ENCODE results near the gene MIXL1.
"Not testable (repeated sequence)": the region's sequence is repeated elsewhere in the genome, so short reads cannot be mapped to it uniquely, and the experiment has no call there.

MIXL1 gene

DNA sequence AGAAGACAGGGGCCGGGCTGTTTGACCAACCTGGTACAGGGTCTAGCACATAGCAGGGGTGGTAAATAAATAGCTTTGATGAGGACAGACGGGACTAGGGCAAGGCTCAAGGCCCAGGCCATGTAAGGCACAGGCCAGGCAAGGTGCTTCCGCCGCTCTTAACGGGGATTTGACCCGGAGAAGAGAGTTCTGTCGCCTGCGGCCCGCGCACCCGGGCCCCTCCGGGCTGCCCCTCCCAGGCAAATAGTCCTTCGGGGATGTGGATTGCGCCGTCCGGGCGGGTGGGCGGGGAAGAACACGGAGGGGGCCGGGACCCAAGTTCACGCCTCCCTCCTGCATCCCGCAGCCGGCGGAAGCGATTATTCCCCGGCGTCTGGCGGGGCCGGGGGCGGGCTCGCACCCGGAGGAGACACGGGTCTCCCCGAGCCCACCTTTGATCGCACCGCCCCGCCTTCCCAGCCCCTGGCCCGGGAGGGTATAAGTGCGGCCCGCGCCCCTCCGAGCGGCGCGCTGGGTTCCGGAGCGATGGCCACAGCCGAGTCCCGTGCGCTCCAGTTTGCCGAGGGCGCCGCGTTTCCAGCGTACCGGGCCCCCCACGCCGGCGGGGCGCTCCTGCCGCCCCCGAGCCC, at the start of gene MIXL1:
MIXL1 (plus strand) TSS at position 508 of the 629 bp plus-strand sequence; CDS start at position 526, 18 bp downstream.
- no peak for DNase-seq

DNA sequence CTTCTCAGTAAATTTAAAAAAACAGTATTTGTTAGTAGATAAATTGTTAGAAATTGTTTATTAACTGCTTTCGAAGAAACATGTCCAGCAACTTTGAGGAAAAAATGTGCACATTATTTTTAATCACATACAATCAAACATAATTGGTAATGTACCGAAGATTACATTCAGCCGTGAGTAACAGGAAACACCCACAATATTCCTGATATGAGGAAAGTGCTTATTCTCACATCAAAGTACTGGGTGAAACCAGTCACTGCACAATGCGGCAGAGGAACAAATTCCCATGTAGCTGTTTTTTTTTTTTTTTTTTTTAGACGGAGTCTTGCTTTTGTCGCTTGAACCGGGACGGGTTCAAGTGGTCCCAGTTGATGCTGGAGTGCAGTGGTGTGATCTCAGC, 46.6 kb upstream of the MIXL1 start:
- H3K4me1 Mint-ChIP-seq = peaks cover 42% of the 10 kb centered on the region
- ATAC-seq (no peak), DNase-seq (no peak)
- no peaks in the 10 kb centered on the region for H3K9me3 Mint-ChIP-seq
- no peaks in the 10 kb centered on the region for H3K27me3 Mint-ChIP-seq
- no peak overlapping the region for H3K4me3 Mint-ChIP-seq
- no peak overlapping the region for H3K27ac Mint-ChIP-seq

More for the DNA sequence above, at the start of gene MIXL1:
- no peak within 1 kb of the TSS for H3K27ac Mint-ChIP-seq
- peaks cover 48% of the 10 kb centered on the region for H3K27me3 Mint-ChIP-seq
- H3K4me3 Mint-ChIP-seq = peak within 1 kb of the TSS; percentile 89 to 91
- no peaks in the 10 kb centered on the region for H3K9me3 Mint-ChIP-seq
- H3K4me1 Mint-ChIP-seq = peaks cover 16% of the 10 kb centered on the region
- peak; percentile 76 for ATAC-seq

DNA sequence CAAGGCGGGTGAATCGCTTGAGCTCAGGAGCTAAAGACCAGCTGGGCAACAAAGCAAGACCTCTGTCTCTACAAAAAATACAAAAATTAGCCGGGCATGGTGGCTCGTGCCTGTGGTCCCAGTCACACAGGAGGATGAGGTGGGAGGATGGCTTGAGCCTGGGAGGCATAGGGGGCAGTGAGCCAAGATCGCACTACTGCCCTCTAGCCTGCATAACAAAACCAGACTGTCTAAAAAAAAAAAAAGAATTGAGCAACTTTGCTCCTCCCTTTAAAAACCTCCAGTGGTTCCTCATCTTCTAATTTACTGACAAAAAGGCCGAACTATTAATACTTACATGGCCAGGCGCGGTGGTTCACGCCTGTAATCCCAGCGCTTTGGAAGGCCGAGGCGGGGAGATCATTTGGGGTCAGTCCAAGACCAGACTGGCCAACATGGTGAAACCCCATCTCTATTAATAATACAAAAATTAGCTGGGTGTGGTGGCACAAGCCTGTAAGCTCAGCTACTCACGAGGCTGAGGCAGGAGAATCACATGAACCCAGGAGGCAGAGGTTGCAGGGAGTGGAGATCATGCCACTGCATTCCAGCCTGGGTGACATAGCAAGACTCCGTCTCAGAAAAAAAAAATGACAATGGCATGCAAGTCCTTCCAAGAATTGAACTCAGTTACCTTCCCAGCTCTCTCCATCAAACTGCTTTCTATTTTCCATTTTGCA, 41.3 kb upstream of the MIXL1 start:
- Mint-ChIP-seq H3K4me1 (peaks cover 62% of the 10 kb centered on the region), H3K27me3 (no peaks in the 10 kb centered on the region), H3K4me3 (no peak overlapping the region), H3K27ac (peak overlapping the region; percentile 15 to 59), H3K9me3 (no peaks in the 10 kb centered on the region)
- DNase-seq (no peak), ATAC-seq (no peak)

DNA sequence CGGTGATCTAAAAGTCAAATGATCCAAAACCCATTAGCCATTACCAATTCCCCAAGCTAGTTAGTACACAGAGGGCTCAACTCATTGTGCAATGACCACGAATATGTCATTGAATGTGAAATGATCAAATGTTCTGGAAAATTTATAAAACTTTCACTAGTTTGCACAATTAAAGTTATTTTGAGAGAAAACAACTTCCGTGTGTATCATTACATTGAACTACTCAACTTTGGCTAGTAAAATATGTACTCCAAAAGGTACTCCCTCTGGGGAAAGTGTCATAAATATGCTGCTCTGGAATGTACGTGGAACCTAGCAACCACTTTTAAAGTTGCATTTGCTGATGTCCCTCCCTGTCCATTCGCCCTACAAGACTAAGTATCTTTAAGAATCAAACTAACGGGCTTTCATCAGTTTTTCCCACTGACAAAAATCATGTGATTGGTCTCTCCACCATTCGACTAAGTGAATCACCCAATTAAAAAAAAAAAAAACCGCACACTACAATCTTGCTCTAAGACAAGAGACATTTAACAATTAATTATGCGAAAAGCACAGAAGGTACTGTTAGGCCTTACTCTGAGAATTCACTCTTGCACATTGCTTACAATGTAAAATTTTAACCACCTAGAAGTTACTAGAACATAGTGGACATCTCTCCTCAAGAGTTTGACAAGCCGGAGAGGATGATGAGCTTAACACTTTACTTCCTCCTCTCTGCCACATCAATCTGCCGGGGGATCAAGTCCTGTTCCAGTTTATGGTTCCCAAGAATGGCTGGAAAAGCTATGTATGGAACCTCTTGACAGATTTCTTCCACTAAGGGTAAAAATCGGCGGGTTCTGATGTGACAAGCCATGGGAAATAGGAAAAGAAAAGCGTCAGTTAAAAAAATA, 38.1 kb upstream of the MIXL1 start:
- H3K4me3 Mint-ChIP-seq = peak overlapping the region; percentile 92 to 97
- H3K27me3 Mint-ChIP-seq = no peaks in the 10 kb centered on the region
- ATAC-seq (no peak), DNase-seq (no peak)
- no peaks in the 10 kb centered on the region for H3K9me3 Mint-ChIP-seq
- H3K27ac Mint-ChIP-seq = peak overlapping the region; percentile 95
- peaks cover 43% of the 10 kb centered on the region for H3K4me1 Mint-ChIP-seq

DNA sequence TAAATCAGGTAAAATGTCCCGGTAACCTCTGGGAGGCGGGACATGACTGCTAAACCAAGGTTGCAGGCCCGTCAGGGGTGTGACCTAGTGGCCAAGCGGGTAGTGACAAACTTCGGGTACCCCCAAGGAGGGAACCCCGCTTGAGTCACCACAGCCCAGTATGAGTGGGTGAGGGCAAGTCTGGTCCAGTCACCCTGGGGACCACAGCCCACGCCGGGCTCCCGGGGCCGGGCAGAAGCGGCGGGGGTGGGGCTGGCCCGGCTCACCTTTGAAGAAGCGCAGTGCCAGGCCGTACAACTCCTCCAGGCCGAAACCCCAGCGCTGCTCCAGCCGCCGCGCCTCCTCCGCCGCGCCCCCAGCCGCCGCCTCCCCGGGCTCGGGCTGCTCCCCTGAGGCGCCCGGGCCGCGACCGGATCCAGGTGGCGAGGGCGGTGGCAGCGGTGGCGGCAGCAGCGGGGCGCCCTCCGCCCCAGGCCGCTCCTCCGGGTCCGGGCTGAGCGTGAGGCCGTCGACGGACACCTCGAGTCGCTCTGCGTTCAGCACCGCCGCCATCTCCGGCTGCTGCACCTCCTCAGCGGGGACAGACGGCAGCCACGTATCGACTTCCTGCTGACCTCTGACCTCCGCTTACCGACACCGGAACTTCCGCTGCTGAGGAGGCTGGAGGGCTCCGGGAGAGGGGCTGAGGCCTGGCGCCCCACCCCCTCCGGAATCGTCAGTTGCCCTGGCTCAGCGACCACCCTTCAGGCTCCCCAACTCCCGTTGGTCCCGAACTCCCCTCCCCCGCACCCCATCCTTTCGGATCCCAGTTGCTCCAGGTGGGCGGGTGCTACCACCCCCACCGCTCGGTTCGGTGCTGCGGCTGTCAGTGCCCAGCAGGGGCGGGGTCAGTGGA, 37.1 kb upstream of the MIXL1 start, which contains the start of gene ACBD3:
ACBD3 (minus strand) TSS at position 618 of the 895 bp plus-strand sequence; CDS start at position 552, 66 bp downstream.
- peak within 1 kb of the TSS; percentile 92 to 97 for H3K4me3 Mint-ChIP-seq
- no peaks in the 10 kb centered on the region for H3K27me3 Mint-ChIP-seq
- H3K4me1 Mint-ChIP-seq = peaks cover 40% of the 10 kb centered on the region
- DNase-seq (peak; percentile 80 to 86), ATAC-seq (peak; percentile 98)
- H3K27ac Mint-ChIP-seq = peak within 1 kb of the TSS; percentile 95 to 96
- H3K9me3 Mint-ChIP-seq = no peaks in the 10 kb centered on the region

DNA sequence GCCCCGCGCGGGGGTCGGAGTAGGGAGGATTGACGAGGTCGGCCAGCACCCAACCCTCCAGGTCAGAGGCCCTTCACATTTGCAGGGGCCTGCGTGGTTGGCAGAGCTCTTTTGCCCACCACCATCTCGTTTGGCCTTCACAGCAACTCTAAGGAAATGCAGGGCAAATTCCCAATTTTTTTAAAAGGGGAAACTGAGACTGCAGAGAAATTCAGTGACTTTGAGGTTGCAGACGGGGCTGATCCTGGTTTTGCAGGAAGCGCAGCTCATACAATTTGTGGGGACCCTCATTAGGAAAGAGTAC, 36.5 kb upstream of the MIXL1 start:
- peaks cover 35% of the 10 kb centered on the region for H3K4me1 Mint-ChIP-seq
- no peak for DNase-seq
- H3K9me3 Mint-ChIP-seq = no peaks in the 10 kb centered on the region
- no peak for ATAC-seq
- no peaks in the 10 kb centered on the region for H3K27me3 Mint-ChIP-seq
- H3K4me3 Mint-ChIP-seq = peak overlapping the region; percentile 92 to 97
- H3K27ac Mint-ChIP-seq = peak overlapping the region; percentile 94 to 96

DNA sequence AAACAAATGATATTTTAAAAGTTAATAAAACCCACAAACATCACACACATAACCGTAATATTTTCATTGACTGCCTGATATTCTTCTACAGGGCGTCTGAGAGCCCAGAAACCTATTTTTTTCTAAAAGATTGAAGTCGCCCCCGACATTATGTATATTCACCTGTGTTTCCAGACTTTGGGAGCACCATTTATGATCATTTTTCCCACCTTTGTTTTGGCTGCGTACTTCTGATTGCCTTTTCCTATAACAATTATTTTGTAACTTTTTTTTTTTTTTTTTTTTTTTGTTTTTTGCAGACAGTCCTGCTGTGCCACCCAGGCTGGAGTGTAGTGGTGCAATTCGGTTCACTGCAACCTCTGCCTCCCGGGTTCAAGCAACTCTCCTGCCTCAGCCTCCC, 36.1 kb upstream of the MIXL1 start:
- ATAC-seq (no peak), DNase-seq (no peak)
- no peaks in the 10 kb centered on the region for H3K9me3 Mint-ChIP-seq
- H3K4me3 Mint-ChIP-seq = peak overlapping the region; percentile 92 to 97
- H3K27ac Mint-ChIP-seq = no peak overlapping the region
- no peaks in the 10 kb centered on the region for H3K27me3 Mint-ChIP-seq
- peaks cover 31% of the 10 kb centered on the region for H3K4me1 Mint-ChIP-seq

DNA sequence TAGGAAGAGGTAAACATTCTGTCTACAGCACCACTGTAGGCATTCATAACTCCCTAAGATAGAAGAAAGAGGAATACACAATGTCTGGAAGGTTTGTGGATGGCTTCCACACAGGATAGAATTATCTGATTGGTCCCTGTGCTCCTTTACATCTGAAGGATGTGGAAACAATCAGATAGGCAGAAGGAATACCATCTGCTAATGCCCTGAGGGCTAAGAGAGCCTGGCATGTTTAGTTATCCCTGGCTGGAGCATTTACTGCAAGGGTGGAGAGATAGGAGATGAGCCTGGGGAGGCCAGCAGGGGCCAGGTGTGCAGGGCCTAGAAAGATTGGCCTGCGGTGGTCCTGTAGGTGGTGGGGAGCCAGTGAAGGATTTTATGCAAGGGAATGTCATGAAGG, 28.3 kb upstream of the MIXL1 start:
- H3K4me1 Mint-ChIP-seq = peaks cover 6% of the 10 kb centered on the region
- peaks cover 6% of the 10 kb centered on the region for H3K27me3 Mint-ChIP-seq
- H3K4me3 Mint-ChIP-seq = no peak overlapping the region
- no peak overlapping the region for H3K27ac Mint-ChIP-seq
- no peaks in the 10 kb centered on the region for H3K9me3 Mint-ChIP-seq
- DNase-seq = no peak
- no peak for ATAC-seq

DNA sequence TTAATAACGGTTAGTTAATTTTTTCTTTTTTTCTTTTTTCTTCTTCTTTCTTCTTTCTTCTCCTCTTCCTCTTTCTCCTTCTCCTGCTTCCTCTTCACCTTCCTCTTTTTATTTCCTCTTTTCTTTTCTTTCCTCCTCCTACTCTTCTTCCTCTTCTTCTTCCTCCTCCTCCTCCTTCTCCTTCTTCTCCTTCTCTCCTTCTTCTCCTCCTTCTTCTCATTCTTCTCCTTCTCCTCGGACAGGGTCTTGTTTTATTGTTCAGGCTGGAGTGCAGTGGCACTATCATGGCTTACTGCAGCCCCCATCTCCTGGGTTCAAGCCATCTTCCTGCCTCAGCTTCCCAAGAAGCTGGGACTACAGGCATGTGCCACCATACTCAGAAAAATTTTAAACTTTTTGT, 23.5 kb upstream of the MIXL1 start:
- Mint-ChIP-seq H3K27ac (no peak overlapping the region), H3K27me3 (peaks cover 9% of the 10 kb centered on the region), H3K4me3 (no peak overlapping the region), H3K4me1 (peaks cover 6% of the 10 kb centered on the region), H3K9me3 (no peaks in the 10 kb centered on the region)
- ATAC-seq (no peak), DNase-seq (no peak)

DNA sequence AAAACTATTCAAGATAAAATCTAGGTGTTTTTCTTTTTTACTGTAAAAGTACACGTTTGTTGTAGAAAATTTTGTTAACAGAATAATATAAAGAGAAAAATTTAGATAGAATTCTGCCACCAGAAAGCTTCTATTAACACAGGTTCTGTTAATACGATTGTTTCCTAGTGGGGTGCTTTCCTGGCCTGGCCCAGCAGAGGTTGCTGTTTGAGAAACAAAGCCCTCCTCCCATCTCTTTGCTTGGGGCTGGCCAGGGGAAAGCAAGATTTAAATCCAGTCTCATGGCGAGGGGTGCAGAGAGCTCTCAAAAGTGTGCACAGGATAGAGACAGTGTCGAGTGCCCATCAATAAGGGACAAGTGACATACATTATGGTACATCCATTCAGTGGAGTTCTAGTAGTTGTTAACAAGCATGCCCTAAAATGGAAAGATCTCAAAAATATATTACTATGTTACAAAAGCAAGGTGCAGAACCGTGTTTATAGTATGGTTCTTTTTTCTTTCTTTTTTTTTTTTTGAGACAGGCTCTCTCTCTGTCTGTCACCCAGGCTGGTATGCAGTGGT, 22.4 kb upstream of the MIXL1 start:
- Mint-ChIP-seq H3K9me3 (no peaks in the 10 kb centered on the region), H3K27me3 (peaks cover 9% of the 10 kb centered on the region), H3K4me3 (no peak overlapping the region), H3K27ac (no peak overlapping the region), H3K4me1 (peaks cover 6% of the 10 kb centered on the region)
- no peak for DNase-seq
- peak; percentile 44 for ATAC-seq

DNA sequence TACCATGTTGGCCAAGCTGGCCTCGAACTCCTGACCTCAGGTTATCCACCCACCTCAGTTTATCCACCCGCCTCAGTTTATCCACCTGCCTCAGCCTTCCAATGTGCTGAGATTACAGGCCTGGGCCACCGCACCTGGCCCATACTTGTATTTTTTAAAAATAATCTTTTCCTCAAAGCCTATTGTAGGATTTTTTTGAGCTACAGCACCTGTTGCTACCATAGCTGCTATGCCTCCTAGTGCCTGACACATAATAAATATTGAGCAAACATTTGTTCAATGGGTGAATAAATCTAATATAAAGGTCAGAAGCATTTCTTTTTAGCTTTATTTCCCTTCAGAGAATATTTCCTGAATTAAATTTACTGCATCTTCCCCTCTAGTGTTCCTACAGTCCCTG, 21.2 kb upstream of the MIXL1 start:
- peaks cover 9% of the 10 kb centered on the region for H3K27me3 Mint-ChIP-seq
- H3K4me3 Mint-ChIP-seq = no peak overlapping the region
- H3K4me1 Mint-ChIP-seq = peaks cover 1% of the 10 kb centered on the region

DNA sequence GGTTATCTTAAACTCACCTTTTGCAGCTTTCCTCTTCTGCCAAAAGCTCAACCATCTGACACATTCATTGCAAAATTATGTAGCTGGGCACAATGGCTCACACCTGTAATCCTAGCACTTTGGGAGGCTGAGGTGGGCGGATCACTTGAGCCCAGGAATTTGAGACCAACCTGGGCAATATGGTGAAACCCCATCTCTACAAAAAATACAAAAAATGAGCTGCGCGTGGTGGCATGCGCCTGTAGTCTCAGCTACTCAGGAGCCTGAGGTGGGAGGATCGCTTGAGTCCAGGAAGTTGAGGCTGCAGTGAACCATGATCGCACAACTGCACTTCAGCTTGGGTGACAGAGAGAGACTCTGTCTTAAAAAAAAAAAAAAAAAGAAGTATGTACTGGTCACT, 20.8 kb upstream of the MIXL1 start:
- not testable (repeated sequence) for H3K4me1 Mint-ChIP-seq, DNase-seq, H3K27me3 Mint-ChIP-seq, H3K27ac Mint-ChIP-seq, H3K4me3 Mint-ChIP-seq, ATAC-seq, H3K9me3 Mint-ChIP-seq

More for the DNA sequence above, 21.2 kb upstream of the MIXL1 start:
- DNase-seq (no peak), ATAC-seq (no peak)
- H3K27ac Mint-ChIP-seq = no peak overlapping the region
- no peaks in the 10 kb centered on the region for H3K9me3 Mint-ChIP-seq

DNA sequence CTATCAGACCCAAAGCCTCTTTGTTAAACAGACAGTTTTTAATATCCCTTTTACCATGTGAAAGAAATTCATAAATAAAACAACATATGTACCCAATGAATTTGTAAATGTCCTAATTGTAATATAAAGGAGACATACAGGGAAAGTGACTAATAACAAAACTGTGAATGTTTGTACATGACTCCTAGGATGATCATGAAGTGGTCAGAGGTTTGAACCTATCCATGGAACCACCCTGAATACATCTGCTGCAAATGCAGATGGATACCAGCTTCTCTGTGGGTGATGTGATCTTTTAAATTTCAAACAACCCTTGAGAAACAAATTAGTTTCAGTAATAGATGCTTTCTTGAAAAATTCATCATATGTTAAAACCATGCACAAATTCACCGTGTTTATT, 20.2 kb upstream of the MIXL1 start:
- Mint-ChIP-seq H3K27me3 (peaks cover 9% of the 10 kb centered on the region), H3K9me3 (no peaks in the 10 kb centered on the region), H3K4me1 (no peaks in the 10 kb centered on the region), H3K4me3 (no peak overlapping the region), H3K27ac (no peak overlapping the region)
- DNase-seq (no peak), ATAC-seq (peak; percentile 46)

DNA sequence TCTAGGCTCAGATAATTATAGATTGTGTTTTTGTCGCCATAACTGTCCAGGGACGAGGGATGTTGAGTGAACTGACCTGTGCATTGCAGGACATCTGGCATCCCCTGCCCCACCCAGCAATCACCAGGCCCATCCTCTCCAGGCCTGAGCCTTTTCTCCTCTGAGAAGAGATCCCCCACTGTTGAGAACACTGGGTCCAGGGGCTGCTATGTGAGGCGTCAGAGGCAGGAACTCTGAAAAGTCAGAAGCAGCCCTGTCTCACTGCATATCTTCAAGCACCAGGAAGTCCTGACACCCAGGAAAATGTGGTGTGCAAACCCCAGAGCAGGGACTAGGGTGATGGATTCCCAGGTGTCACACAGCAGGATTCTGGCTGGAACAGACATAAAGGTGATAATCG, 19.8 kb upstream of the MIXL1 start:
- peaks cover 9% of the 10 kb centered on the region for H3K27me3 Mint-ChIP-seq
- DNase-seq (no peak), ATAC-seq (no peak)
- H3K4me3 Mint-ChIP-seq = no peak overlapping the region
- no peaks in the 10 kb centered on the region for H3K4me1 Mint-ChIP-seq
- no peaks in the 10 kb centered on the region for H3K9me3 Mint-ChIP-seq
- H3K27ac Mint-ChIP-seq = no peak overlapping the region

DNA sequence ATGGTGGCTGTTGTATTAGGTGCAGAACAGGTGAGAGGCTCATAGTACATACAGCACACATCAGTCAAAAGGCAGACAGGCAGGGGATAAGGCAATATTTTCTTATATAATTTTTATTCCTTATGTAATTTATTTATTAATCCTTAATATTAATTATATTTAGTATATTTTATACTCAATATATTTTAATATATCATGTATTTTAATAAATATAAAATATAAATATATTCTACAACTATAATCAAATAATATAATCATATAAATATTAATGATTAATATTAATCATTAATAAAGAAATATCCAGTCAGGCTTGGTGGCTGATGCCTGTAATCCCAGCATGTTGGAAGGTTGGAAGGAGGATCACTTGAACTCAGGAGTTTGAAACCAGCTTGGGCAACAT, 19.3 kb upstream of the MIXL1 start:
- Mint-ChIP-seq H3K4me1 (no peaks in the 10 kb centered on the region), H3K4me3 (no peak overlapping the region), H3K27ac (no peak overlapping the region), H3K9me3 (no peaks in the 10 kb centered on the region), H3K27me3 (peaks cover 9% of the 10 kb centered on the region)
- ATAC-seq (no peak), DNase-seq (no peak)

All from stimulated activated naive CD8-positive, alpha-beta T cell treated with anti-CD3 and anti-CD28 coated beads, Interleukin-15, amount 100 ng/mL, for 72 hours (primary cell).